ENCODE measurements around the gene ZNF107. TPM values are rescaled to one million over a fixed set of nuclear protein-coding genes. Genes with fewer than 3 reads are reported as not detected.

Gene ZNF107
- total RNA-seq (ENCODE audit: low replicate concordance), result 0.70 and 1.2 TPM in 2 replicates

DNA sequence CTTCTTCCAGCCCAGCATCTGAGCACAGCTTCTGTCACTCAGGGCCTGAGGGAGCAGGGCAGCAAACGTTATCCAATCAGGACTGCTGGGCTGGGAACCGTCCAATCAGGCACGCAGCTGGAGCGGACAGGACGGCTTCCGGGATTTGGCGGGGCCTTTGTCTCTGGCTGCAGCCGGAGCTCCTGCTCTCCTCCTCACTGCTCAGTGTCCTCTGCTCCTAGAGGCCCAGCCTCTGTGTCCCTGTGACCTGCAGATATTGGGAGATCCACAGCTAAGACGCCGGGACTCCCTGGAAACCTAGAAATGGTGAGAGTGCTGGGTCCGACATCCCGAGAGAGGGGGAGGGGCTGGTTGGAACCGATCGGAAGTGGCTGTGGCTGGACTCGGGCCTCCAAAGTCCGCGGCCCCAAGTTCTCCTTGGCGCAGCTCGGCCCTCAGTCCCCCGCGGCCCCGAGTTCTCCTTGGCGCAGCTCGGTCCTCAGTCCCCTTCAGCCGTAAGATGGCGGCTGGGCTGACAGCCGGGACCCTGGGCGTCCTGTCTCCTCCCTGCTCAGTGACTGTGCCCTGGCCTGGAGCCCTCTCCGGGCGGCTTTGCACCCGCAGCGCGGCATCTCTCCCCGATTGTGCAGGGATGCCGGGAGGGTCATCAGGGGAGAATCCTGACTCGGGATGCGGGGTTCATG is at the start of gene ZNF107:
Gene ZNF107, plus strand, starts transcription at position 154 of the 683 bp plus-strand sequence. Its CDS starts 150 bp downstream, at position 304.

Other genes starting within 250 kb of the ZNF107 start
- gene ZNF680, start 103.1 kb upstream of the ZNF107 start, total RNA-seq (ENCODE audit: low replicate concordance), result 4.8 and 8.6 TPM in 2 replicates
- 1.2 and 3.2 TPM in 2 replicates for gene ZNF138, start 128.3 kb downstream of the ZNF107 start, total RNA-seq (ENCODE audit: low replicate concordance)
- gene ZNF273, start 237.1 kb downstream of the ZNF107 start, total RNA-seq (ENCODE audit: low replicate concordance), result 2.6 and 3.0 TPM in 2 replicates

Data from smooth muscle cell of the coronary artery (primary cell).